ENCODE results near the gene MCRIP1. TPM values are rescaled to one million over a fixed set of nuclear protein-coding genes. Genes with fewer than 3 reads are reported as not detected.

The MCRIP1 gene
- total and polyA plus RNA-seq, 2 of the 4 experiments (the other 2 are of a cell fraction) = 56.5 to 164 TPM

- peak; percentile 52 for DNase-seq
- intact Hi-C loops (cut with micrococcal nuclease) = no loop called here
- peak; percentile 1 for ATAC-seq (ENCODE audit: low read depth)
- Histone ChIP-seq H4K20me1 (ENCODE audit: insufficient read depth, low read length) (peaks cover 55% of the 10 kb centered on the region), H3K27ac (ENCODE audit: insufficient read depth, low read length) (peak overlapping the region; percentile 81), H2AK9ac (replicated peaks; ENCODE audit: low read depth, low read length, poor library complexity) (peak overlapping the region; percentile 98), H3K9me3 (ENCODE audit: control insufficient read depth, insufficient read depth, low read length) (no peaks in the 10 kb centered on the region), H3K36me3 (ENCODE audit: control insufficient read depth, insufficient read depth, low read length) (peaks cover 46% of the 10 kb centered on the region), H2BK15ac (ENCODE audit: low read depth, low read length) (no peak overlapping the region), H4K91ac (ENCODE audit: insufficient read depth, low read depth, low read length) (no peak overlapping the region), H4K5ac (ENCODE audit: low read depth, low read length) (peak overlapping the region; percentile 15), H3K56ac (ENCODE audit: extremely low read depth, insufficient read depth, low read length) (no peak overlapping the region), H3K27me3 (ENCODE audit: control insufficient read depth, insufficient read depth, low read length) (no peaks in the 10 kb centered on the region), H2AFZ (replicated peaks; ENCODE audit: low read length, poor library complexity) (peak overlapping the region; percentile 49), H3K9ac (ENCODE audit: low read depth, low read length) (no peak overlapping the region; the same call in 1 of the 2 replicates), H3K23ac (ENCODE audit: low read depth, low read length) (peak overlapping the region; percentile 59), H3K4me2 (ENCODE audit: low read depth, low read length) (no peak overlapping the region), H3K4me1 (ENCODE audit: control insufficient read depth, insufficient read depth, low read length) (peaks cover 34% of the 10 kb centered on the region), H3K4me3 (ENCODE audit: insufficient read depth, low read depth, low read length) (no peak overlapping the region), H3K79me1 (ENCODE audit: low read depth in 1 of 2, low read length in 2 of 2) (peaks cover 18 to 82% of the 10 kb centered on the region in 2 experiments; a peak in 3 of 4 replicates), H2BK5ac (ENCODE audit: low read depth, low read length, poor library complexity, severe bottlenecking) (peak overlapping the region; percentile 95), H2BK20ac (ENCODE audit: low read depth, low read length) (no peak overlapping the region), H2AK5ac (ENCODE audit: low read depth, low read length) (peak overlapping the region; percentile 43), H3K18ac (ENCODE audit: low read depth, low read length) (no peak overlapping the region), H2BK120ac (ENCODE audit: low read depth, low read length) (no peak overlapping the region), H3K9me1 (ENCODE audit: insufficient read depth, low read length) (peaks cover 11% of the 10 kb centered on the region; the same call in 1 of the 2 replicates), H3K14ac (replicated peaks; ENCODE audit: low read depth, low read length) (peak overlapping the region; percentile 50; the same call in 1 of the 2 replicates), H3K4ac (ENCODE audit: low read depth, low read length) (peak overlapping the region; percentile 95), H4K8ac (ENCODE audit: low read depth in 2 of 2, low read length in 2 of 2) (peak overlapping the region; percentile 39 to 66; a peak in 2 of 4 replicates)
- ChIA-PET CTCF (no interaction called here), POLR2A (ENCODE audit: unreplicated experiment) (interaction anchor here (0.9 kb wide), 1 partner anchor 151 kb away, joined by 12 read pairs; no protein-coding TSS in a partner anchor)
- 68% methylated on average over 18 of the region's 23 CpGs; no CpG with 5 or more reads in 1 of the 2 experiments for WGBS, 2 experiments (ENCODE audit: extremely low coverage in 2 of 2, insufficient read length in 1 of 2)
- dilution Hi-C loops (cut with HindIII; ENCODE audit: low sequenced_read_pairs, unreplicated experiment) = no loop called here
- no TSS peak for BruUV-seq (replicated peaks)
- in situ Hi-C loops (cut with MboI; ENCODE audit: low sequenced_read_pairs) = no loop called here
- TF ChIP-seq RCOR1 (IDR thresholded peaks at IDR 0.05; ENCODE audit: insufficient replicate concordance, low read length) (no peak), MAFK (IDR thresholded peaks at IDR 0.05; ENCODE audit: low read depth, low read length) (no peak), BHLHE40 (IDR thresholded peaks at IDR 0.05; ENCODE audit: low read depth, low read length) (no peak), FOS (IDR thresholded peaks at IDR 0.05; ENCODE audit: low read depth, low read length) (no peak), ELK1 (IDR thresholded peaks at IDR 0.05; ENCODE audit: borderline replicate concordance, low read depth, low read length) (no peak), RFX5 (IDR thresholded peaks at IDR 0.05; ENCODE audit: low read depth, low read length) (no peak), CEBPB (IDR thresholded peaks at IDR 0.05; ENCODE audit: low read depth, low read length) (no peak), RAD21 (IDR thresholded peaks at IDR 0.05; ENCODE audit: low read length) (no peak), MXI1 (IDR thresholded peaks at IDR 0.05; ENCODE audit: borderline replicate concordance, low read depth, low read length) (no peak), NFE2L2 (IDR thresholded peaks at IDR 0.05; ENCODE audit: low read depth, low read length) (no peak), SMC3 (IDR thresholded peaks at IDR 0.05; ENCODE audit: low read depth, low read length) (no peak)
- TF ChIP-seq, protein P1, sequence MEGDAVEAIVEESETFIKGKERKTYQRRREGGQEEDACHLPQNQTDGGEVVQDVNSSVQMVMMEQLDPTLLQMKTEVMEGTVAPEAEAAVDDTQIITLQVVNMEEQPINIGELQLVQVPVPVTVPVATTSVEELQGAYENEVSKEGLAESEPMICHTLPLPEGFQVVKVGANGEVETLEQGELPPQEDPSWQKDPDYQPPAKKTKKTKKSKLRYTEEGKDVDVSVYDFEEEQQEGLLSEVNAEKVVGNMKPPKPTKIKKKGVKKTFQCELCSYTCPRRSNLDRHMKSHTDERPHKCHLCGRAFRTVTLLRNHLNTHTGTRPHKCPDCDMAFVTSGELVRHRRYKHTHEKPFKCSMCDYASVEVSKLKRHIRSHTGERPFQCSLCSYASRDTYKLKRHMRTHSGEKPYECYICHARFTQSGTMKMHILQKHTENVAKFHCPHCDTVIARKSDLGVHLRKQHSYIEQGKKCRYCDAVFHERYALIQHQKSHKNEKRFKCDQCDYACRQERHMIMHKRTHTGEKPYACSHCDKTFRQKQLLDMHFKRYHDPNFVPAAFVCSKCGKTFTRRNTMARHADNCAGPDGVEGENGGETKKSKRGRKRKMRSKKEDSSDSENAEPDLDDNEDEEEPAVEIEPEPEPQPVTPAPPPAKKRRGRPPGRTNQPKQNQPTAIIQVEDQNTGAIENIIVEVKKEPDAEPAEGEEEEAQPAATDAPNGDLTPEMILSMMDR (conservative IDR thresholded peaks at IDR 0.05; ENCODE audit: low read depth, low read length) = no peak
- TF ChIP-seq, protein P2, sequence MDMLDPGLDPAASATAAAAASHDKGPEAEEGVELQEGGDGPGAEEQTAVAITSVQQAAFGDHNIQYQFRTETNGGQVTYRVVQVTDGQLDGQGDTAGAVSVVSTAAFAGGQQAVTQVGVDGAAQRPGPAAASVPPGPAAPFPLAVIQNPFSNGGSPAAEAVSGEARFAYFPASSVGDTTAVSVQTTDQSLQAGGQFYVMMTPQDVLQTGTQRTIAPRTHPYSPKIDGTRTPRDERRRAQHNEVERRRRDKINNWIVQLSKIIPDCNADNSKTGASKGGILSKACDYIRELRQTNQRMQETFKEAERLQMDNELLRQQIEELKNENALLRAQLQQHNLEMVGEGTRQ (IDR thresholded peaks at IDR 0.05; ENCODE audit: low read depth, low read length) = no peak
These were observed 34.3 kb upstream of the MCRIP1 start for GRCh38 chr17:81867170-81867990.
